Breast epithelium (tissue), 4 donors: ENCODE results near the gene CYTH1. TPM values are rescaled to one million over a fixed set of nuclear protein-coding genes. Genes with fewer than 3 reads are reported as not detected.
"Not testable (repeated sequence)": the region's sequence is repeated elsewhere in the genome, so short reads cannot be mapped to it uniquely, and the experiment has no call there.

Source experiments
- DNase-seq, 2 donors: peaks; one replicate each; pipeline ENCODE4 v3.0.0-alpha.2; 2019; ENCODE audit warnings: low spot score in 2 of 2
- H3K27ac ChIP-seq, 2 donors: fragments of 200-600 bp; sonication (generic) in 1 of 2; one replicate each; pipeline ENCODE4 v1.5.1; 2016 to 2019; ENCODE audit warnings: mild to moderate bottlenecking in 1 of 2
- H3K27me3 ChIP-seq, 2 donors: fragments of 200-600 bp; sonication (generic) in 1 of 2; one replicate each; pipeline versions ENCODE4 v1.5.1 to v1.6.0; 2017 to 2019; ENCODE audit warnings: control low read depth in 1 of 2, mild to moderate bottlenecking in 1 of 2
- H3K36me3 ChIP-seq: fragments of 200-600 bp; one replicate; pipeline ENCODE4 v1.5.1; 2019
- H3K4me1 ChIP-seq, 2 donors: fragments of 200-600 bp; sonication (generic); one replicate each; pipeline ENCODE4 v1.5.1; 2016 to 2019; ENCODE audit warnings: control low read depth in 1 of 2
- H3K4me3 ChIP-seq, 3 donors: fragments of 200-600 bp; sonication (generic); 1 replicate in 2 of 3; 2 replicates in 1 of 3; pipeline ENCODE4 v1.5.1; 2016 to 2019; ENCODE audit warnings: mild to moderate bottlenecking in 3 of 3, moderate library complexity in 2 of 3
- H3K9me3 ChIP-seq, 2 donors: fragments of 200-600 bp; sonication (generic) in 1 of 2; one replicate each; pipeline ENCODE4 v1.5.1; 2016 to 2019; ENCODE audit warnings: control low read depth in 1 of 2
- CTCF ChIP-seq, 3 donors: fragments of 450-650 bp; IDR thresholded peaks; one replicate each; pipeline ENCODE4 v1.5.1; 2016 to 2017; ENCODE audit warnings: antibody characterized with exemption in 3 of 3, mild to moderate bottlenecking in 3 of 3, moderate library complexity in 3 of 3
- POLR2A ChIP-seq: fragments of 450-650 bp; IDR thresholded peaks from one replicate; pipeline ENCODE4 v1.6.1; 2016; ENCODE audit warnings: antibody characterized with exemption, mild to moderate bottlenecking, moderate library complexity
- POLR2AphosphoS5 ChIP-seq, 3 donors: sonication (generic); formaldehyde crosslinking; IDR thresholded peaks; one replicate each; pipeline ENCODE4 v1.6.1; 2017; ENCODE audit warnings: antibody characterized with exemption in 3 of 3
- intact Hi-C: fragments of 100-400 bp; cut with DNase I; formaldehyde crosslinking; loops from one replicate; pipeline ENCODE4 v1.15.1; 2023; ENCODE audit warnings: low total_unique reads
- total RNA-seq, 3 donors: library from RNA; depleted of rRNA; stranded (reverse); fragments of >200 nt; gene quantifications; one replicate each; pipeline ENCODE4 v1.1.0, GENCODE V29; 2016

The CYTH1 gene
- total RNA-seq, 3 donors from 2014 or later, result 49.5 to 64.8 (median 50.7) TPM

GRCh38 chr17:78672005-78672404, 110.1 kb downstream of the CYTH1 start:
- Histone ChIP-seq H3K4me1 (no peaks in the 10 kb centered on the region), H3K27me3 (no peaks in the 10 kb centered on the region), H3K4me3 (no peak overlapping the region), H3K36me3 (no peaks in the 10 kb centered on the region), H3K27ac (no peak overlapping the region), H3K9me3 (no peaks in the 10 kb centered on the region)
- TF ChIP-seq POLR2A (no peak), POLR2AphosphoS5 (IDR thresholded peaks at IDR 0.05) (no peak)
- intact Hi-C loops, result no loop called here
- DNase-seq, result no peak

GRCh38 chr17:78671726-78672001, 110.4 kb downstream of the CYTH1 start:
- H3K27ac ChIP-seq, intact Hi-C loops, H3K36me3 ChIP-seq, H3K4me1 ChIP-seq, H3K27me3 ChIP-seq, DNase-seq, H3K9me3 ChIP-seq, H3K4me3 ChIP-seq: not testable (repeated sequence)

GRCh38 chr17:78670850-78671725, 111.0 kb downstream of the CYTH1 start:
- TF ChIP-seq CTCF (IDR thresholded peaks at IDR 0.05) (no peak), POLR2AphosphoS5 (IDR thresholded peaks at IDR 0.05) (no peak), POLR2A (no peak)
- intact Hi-C loops, result no loop called here
- no peak for DNase-seq
- Histone ChIP-seq H3K9me3 (no peaks in the 10 kb centered on the region), H3K4me1 (no peaks in the 10 kb centered on the region), H3K4me3 (no peak overlapping the region), H3K27me3 (no peaks in the 10 kb centered on the region), H3K27ac (no peak overlapping the region), H3K36me3 (no peaks in the 10 kb centered on the region)

GRCh38 chr17:78669975-78670518, 112.0 kb downstream of the CYTH1 start:
- Histone ChIP-seq H3K4me1 (no peaks in the 10 kb centered on the region), H3K9me3 (no peaks in the 10 kb centered on the region), H3K36me3 (no peaks in the 10 kb centered on the region), H3K27ac (no peak overlapping the region), H3K27me3 (no peaks in the 10 kb centered on the region), H3K4me3 (no peak overlapping the region)
- TF ChIP-seq POLR2A, result no peak
- no peak for DNase-seq
- intact Hi-C loops, result no loop called here

- Histone ChIP-seq H3K9me3 (no peaks in the 10 kb centered on the region), H3K4me1 (no peaks in the 10 kb centered on the region), H3K4me3 (no peak overlapping the region), H3K36me3 (no peaks in the 10 kb centered on the region), H3K27ac (no peak overlapping the region), H3K27me3 (no peaks in the 10 kb centered on the region)
- no peak for DNase-seq
- intact Hi-C loops, result no loop called here
- no peak for TF ChIP-seq POLR2AphosphoS5 (IDR thresholded peaks at IDR 0.05)
- TF ChIP-seq CTCF (IDR thresholded peaks at IDR 0.05), result no peak
- TF ChIP-seq POLR2A, result no peak
These were observed 112.7 kb downstream of the CYTH1 start for GRCh38 chr17:78669256-78669974.

- no peaks in the 10 kb centered on the region for H3K27me3 ChIP-seq
- no peak for TF ChIP-seq POLR2AphosphoS5 (IDR thresholded peaks at IDR 0.05)
- TF ChIP-seq POLR2A, result no peak
- no peak for TF ChIP-seq CTCF (IDR thresholded peaks at IDR 0.05)
- H3K4me1 ChIP-seq, result no peaks in the 10 kb centered on the region
- no peak for DNase-seq
- no peak overlapping the region for H3K4me3 ChIP-seq
- no peak overlapping the region for H3K27ac ChIP-seq
- no peaks in the 10 kb centered on the region for H3K36me3 ChIP-seq
- intact Hi-C loops, result no loop called here
- no peaks in the 10 kb centered on the region for H3K9me3 ChIP-seq
These were observed 113.2 kb downstream of the CYTH1 start for GRCh38 chr17:78668847-78669246.
